Measurements from ENCODE around the gene ACOT7. TPM values are rescaled to one million over a fixed set of nuclear protein-coding genes. Genes with fewer than 3 reads are reported as not detected.
"Not testable (repeated sequence)": the region's sequence is repeated elsewhere in the genome, so short reads cannot be mapped to it uniquely, and the experiment has no call there.

ACOT7 gene
- total RNA-seq, 6 donors from 2014 or later: 8.2 to 33.4 (median 26.5) TPM

- Histone ChIP-seq H3K27ac (no peak overlapping the region), H3K27me3 (no peaks in the 10 kb centered on the region), H3K4me1 (no peaks in the 10 kb centered on the region), H3K36me3 (no peaks in the 10 kb centered on the region), H3K9me3 (no peaks in the 10 kb centered on the region), H3K4me3 (no peak overlapping the region)
- DNase-seq: no peak
- 75 to 81% methylated on average over 9 to 10 of the region's 12 CpGs for WGBS, 2 donors
- no peak for ATAC-seq (ENCODE audit: low FRiP score in 2 of 2)
- no peak for TF ChIP-seq EP300 (IDR thresholded peaks at IDR 0.05)
- TF ChIP-seq CTCF (IDR thresholded peaks at IDR 0.05): no peak
- no peak for TF ChIP-seq POLR2AphosphoS5 (IDR thresholded peaks at IDR 0.05)
- no peak for TF ChIP-seq POLR2A (IDR thresholded peaks at IDR 0.05)
Observed at GRCh38 chr1:6378096-6378746, 15.3 kb downstream of the ACOT7 start.

GRCh38 chr1:6373961-6374720 is 19.4 kb downstream of the ACOT7 start:
- TF ChIP-seq POLR2AphosphoS5 (IDR thresholded peaks at IDR 0.05): no peak
- no peak for TF ChIP-seq EP300 (IDR thresholded peaks at IDR 0.05)
- no peak for TF ChIP-seq POLR2A (IDR thresholded peaks at IDR 0.05)
- no peak for TF ChIP-seq CTCF (IDR thresholded peaks at IDR 0.05)

GRCh38 chr1:6372236-6372635 is 21.3 kb downstream of the ACOT7 start:
- not testable (repeated sequence) for ATAC-seq (ENCODE audit: low FRiP score in 2 of 2); H3K4me3 ChIP-seq; H3K9me3 ChIP-seq; DNase-seq; H3K4me1 ChIP-seq; H3K27me3 ChIP-seq; H3K36me3 ChIP-seq; H3K27ac ChIP-seq
- WGBS, 2 donors: 76 to 80% methylated on average over 7 of the region's 7 CpGs

More at GRCh38 chr1:6373961-6374720, 19.4 kb downstream of the ACOT7 start:
- Histone ChIP-seq H3K4me1 (no peaks in the 10 kb centered on the region), H3K4me3 (no peak overlapping the region), H3K27me3 (no peaks in the 10 kb centered on the region), H3K36me3 (no peaks in the 10 kb centered on the region), H3K9me3 (no peaks in the 10 kb centered on the region), H3K27ac (no peak overlapping the region)
- DNase-seq (no peak), ATAC-seq (ENCODE audit: low FRiP score in 2 of 2) (no peak)
- 77 to 86% methylated on average over 4 to 8 of the region's 8 CpGs for WGBS, 2 donors

- no peaks in the 10 kb centered on the region for H3K27me3 ChIP-seq
- H3K27ac ChIP-seq: no peak overlapping the region
- no peaks in the 10 kb centered on the region for H3K4me1 ChIP-seq
- no peaks in the 10 kb centered on the region for H3K36me3 ChIP-seq
- TF ChIP-seq POLR2A (IDR thresholded peaks at IDR 0.05): no peak
- TF ChIP-seq POLR2AphosphoS5 (IDR thresholded peaks at IDR 0.05): no peak
- TF ChIP-seq EP300 (IDR thresholded peaks at IDR 0.05): no peak
- no peak for TF ChIP-seq CTCF (IDR thresholded peaks at IDR 0.05)
- no peak overlapping the region for H3K4me3 ChIP-seq
- no peak for ATAC-seq (ENCODE audit: low FRiP score in 2 of 2)
- H3K9me3 ChIP-seq: no peaks in the 10 kb centered on the region
- no peak for DNase-seq
- WGBS, 2 donors: 55 to 63% methylated on average over 4 of the region's 4 CpGs
Observed at GRCh38 chr1:6370006-6370405, 23.6 kb downstream of the ACOT7 start.

- H3K36me3 ChIP-seq: no peaks in the 10 kb centered on the region
- peaks cover 0 to 4% (median 2%) of the 10 kb centered on the region in 4 donors for H3K4me1 ChIP-seq
- no peak for TF ChIP-seq POLR2AphosphoS5 (IDR thresholded peaks at IDR 0.05)
- TF ChIP-seq POLR2A (IDR thresholded peaks at IDR 0.05): no peak
- no peak for TF ChIP-seq EP300 (IDR thresholded peaks at IDR 0.05)
- no peak for TF ChIP-seq CTCF (IDR thresholded peaks at IDR 0.05)
- peak in 1 of 2 donors; percentile 25 for ATAC-seq (ENCODE audit: low FRiP score in 2 of 2)
- no peaks in the 10 kb centered on the region for H3K9me3 ChIP-seq
- H3K27ac ChIP-seq: no peak overlapping the region
- no peak for DNase-seq
- H3K4me3 ChIP-seq: no peak overlapping the region
- H3K27me3 ChIP-seq: no peaks in the 10 kb centered on the region
- 89 to 93% methylated on average over 9 of the region's 9 CpGs for WGBS, 2 donors
Observed at GRCh38 chr1:6367381-6368012, 26.1 kb downstream of the ACOT7 start.
